GM10266 (cell line): Measurements from ENCODE around the gene FHAD1.
"Not testable (repeated sequence)": the region's sequence is repeated elsewhere in the genome, so short reads cannot be mapped to it uniquely, and the experiment has no call there.

Experiments used
- DNase-seq: peaks from one replicate; pipeline ENCODE4 v3.0.0; 2012; ENCODE audit errors: extremely low spot score
- CTCF ChIP-seq: IDR thresholded peaks from 2 replicates; pipeline ENCODE4 v1.5.1; 2012; ENCODE audit warnings: mild to moderate bottlenecking, low read depth; ENCODE audit not compliant: control insufficient read depth, insufficient read depth; ENCODE audit errors: missing control alignments

The FHAD1 gene

DNA sequence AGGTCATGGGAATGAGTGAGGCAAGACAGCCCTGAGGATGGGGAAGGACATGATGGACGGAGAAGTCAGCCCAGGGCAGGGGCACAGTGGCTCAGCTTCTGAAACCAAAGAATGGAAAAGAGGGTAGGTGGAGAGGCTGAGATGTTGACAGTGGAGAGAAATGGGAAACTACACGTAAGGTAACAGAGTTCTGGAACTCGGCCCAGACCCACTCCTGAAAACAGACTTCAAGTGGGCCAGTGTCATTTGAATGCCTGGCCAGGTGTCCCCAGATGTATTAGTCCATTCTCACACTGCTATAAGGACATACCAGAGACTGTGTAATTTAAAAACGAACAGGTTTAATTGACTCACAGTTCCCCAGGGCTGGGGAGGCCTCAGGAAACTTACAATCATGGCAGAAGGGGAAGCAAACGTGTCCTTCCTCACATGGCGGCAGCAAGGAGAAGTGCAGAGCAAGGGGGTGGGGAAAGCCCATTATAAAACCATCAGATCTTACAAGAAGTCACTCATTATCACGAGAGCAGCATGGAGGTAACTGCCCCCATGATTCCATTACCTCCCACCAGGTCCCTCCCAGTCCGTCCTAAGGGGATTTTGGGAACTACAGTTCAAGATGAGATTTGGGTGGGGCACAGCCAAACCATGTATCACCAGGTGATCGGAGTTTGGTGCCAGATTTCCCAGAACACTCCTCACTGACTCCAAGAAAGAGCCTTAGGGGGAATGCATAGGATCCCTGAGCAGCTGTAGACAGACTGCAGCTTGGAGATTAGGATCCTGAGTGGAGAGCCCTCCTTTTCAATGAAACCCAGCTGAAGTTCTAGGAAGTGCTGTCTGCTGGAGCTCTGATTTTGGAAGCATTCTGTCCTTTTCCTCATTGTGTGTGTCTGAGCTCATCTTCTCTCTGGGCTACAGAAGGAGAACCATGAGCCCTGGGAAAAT is 40.3 kb downstream of the FHAD1 start:
- no peak for TF ChIP-seq CTCF
- no peak for DNase-seq

DNA sequence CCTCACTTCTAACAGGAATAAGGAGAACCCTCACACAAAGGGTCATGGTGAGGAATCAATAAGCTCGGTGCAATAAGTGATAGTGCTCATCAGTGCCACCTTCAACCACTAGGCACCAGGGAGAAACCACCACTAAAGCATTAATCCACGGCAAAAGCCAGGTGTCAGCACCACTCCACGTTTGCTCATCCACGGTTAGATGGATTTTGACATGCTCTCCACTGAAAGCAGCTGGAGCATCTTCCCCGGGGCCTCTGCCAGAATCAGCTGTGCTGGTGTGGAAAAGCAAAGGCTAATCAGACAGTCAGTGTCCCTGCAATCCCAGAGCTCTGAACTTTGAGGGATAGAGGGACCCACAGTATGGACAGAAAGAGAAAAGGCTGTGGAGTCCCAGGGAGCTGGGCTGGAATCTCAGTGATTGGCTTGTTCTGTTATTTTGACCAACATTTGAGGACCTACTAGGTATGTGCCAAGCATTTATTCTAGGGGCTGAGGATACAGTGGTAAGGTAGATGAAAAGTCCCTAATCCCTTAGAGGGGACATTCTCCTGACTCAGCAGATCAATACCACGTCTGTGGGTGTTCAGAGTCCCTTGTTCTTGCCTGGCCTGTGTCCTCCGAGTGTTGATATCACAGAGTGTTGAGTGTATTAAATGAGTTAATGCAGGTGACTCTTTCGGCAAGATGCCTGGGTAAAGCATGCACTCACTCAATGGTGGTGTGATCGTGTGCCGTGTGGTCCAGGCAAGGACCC is 41.3 kb downstream of the FHAD1 start:
- no peak for DNase-seq
- no peak for TF ChIP-seq CTCF

DNA sequence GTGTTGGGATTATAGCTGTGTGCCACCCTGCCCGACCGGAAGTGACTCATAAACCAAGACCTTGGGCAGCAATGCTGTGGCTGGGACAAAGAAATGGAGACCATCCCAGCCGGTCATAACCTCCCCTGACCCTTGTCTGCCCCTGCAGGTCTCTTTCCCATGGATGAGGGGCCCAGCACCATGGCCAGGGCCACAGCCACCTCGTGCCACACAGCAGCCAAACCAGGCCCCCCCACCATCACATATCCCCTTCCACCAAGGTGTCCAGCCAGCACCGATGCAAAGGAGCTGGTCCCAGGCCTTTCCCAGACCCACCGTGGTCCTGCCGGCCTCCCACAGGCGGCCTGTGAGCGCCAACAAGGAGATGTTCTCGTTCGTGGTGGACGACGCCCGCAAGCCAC is 42.2 kb downstream of the FHAD1 start:
- no peak for TF ChIP-seq CTCF
- no peak for DNase-seq

DNA sequence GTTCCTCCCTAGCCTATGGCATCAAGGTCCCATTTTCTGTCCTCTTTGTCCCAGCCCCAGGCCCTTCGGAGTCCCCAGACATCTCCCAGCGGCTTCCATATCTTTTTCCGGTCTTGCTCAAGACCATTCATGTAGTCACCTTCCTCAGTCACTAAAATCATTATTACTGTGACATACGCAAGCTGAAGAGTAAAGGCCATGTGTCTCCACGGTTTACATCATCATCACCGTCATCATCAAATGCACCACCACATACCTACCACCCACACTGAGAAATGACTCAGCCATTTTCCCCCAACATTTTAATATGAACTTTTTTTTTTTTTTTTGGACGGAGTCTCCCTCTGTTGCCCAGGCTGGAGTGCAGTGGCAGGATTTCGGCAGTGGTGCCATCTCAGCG is 43.4 kb downstream of the FHAD1 start:
- DNase-seq: no peak
- TF ChIP-seq CTCF: no peak

DNA sequence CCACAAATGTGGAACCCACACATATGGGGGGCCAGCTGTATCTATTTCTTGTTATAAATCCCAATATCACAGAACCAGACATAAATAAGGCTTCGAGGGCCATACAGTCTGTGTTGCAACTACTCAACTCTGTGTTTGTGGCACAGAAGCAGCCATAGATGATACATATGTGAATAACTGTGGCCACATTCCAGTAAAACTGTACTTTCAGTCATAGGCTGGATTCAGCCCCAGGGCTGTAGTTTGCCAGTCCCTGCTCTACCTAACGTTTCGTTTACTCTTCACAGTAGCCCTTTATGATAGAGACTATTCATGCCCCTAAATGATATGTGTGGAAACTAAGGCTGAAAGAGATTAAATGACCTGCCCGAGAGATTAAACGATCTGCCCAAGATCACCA is 48.7 kb downstream of the FHAD1 start:
- no peak for DNase-seq
- no peak for TF ChIP-seq CTCF

DNA sequence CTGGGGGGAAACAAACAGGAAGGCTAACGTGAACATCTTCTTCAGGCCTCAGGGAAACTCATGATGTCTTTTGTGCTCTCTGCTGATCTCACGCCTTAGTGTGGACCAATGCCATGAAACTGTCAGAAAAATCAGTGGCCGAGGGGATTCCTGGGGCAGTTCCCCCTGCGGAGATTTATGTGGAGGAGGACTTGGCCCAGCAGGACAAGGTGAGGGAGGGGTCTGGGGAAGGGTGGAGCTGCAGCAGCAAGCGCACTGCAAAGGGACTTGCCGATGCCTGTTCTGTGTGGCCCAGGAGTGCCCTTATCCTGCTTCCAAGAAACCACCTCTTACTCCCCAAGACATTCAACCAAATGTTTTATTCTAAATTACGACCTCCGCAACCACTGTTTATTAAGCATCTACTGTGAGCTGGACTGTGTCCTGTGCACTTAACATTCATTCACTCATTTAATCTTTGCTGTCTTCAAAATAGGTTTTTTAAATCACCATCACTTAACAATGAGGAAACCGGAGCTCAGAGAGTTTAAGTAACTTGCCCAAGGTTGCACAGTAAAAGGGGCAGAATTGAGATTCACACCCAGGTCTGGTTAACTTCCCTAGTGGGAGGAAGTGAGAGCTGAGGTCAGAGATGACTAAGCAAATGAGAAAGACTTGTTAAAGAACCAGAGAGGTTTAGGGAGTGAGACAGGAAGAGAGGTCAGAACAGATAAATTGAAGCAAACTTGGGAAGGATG is 49.7 kb downstream of the FHAD1 start:
- no peak for TF ChIP-seq CTCF
- DNase-seq: no peak

DNA sequence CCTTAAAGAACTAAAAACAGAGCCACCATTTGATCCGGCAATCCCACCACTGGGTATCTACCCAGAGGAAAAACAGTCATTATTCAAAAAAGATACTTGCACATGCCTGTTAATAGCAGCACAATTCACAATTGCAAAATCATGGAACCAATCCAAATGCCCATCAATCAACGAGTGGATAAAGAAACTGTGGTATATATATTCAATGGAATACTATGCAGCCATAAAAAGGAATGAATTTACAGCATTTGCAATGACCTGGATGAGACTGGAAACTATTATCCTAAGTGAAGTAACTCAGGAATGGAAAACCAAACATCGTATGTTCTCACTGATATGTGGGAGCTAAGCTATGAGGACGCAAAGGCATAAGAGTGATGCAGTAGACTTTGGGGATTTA is 51.0 kb downstream of the FHAD1 start:
- not testable (repeated sequence) for DNase-seq
